ENCODE data around the gene SMG7.

Gene SMG7

DNA sequence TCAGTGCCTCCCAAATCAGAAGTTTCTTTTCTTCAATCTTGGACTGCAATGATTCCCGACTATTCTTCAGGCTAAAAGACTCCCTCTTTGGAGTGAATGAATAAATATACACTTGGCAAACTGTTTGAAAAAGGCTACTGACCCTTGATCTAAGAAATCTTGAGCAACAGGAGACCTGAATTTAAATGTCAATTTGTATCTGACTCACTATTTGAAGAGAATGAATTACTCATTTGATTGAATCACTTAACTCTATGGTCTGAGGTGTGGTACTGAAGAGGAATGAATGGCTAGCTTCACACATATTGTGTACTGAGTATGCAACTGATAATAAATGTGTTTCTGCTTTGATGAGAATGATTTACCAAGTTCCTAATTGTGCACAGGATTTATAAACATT, 4.6 kb upstream of the SMG7 start:
- DNase-seq (ENCODE audit: low spot score): no peak

DNA sequence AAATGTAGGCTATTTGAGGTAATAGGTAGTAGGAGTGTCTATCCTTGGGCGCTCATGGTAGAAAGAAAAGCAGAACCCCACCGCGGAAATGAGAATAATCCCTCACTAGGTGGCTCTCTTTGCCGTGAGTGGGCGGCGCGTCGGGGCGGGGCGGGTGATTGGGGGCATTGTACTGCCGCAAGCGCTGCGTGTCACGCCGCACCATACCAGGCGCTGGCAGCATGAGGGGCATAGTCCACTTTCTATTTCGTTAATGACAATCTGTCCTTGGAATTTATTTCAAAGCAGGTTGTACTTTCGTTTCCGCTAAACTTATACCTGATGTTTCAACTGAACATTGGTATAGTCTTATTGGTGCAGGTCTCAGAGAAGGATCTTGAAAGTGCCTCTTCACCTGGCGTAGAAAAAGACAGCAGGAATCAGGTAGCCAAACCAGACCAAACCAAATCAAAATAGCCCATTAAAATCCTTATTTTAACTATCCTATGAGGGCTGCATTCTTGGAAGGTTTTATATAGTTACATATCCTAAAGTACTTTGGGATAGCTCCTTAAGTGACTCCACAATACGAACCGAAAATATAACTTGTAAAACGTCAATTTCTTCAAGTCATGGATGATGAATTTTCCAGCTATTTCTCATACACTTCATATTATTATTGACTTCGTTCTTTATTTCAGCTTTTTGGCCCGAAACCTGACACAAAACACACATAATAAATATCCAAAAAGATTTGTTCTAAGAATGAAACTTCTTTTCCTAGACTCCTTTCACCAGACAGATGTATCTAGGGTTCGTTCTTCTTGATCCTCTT, 1.9 kb upstream of the SMG7 start:
- peak; percentile 46 for DNase-seq (ENCODE audit: low spot score)

DNA sequence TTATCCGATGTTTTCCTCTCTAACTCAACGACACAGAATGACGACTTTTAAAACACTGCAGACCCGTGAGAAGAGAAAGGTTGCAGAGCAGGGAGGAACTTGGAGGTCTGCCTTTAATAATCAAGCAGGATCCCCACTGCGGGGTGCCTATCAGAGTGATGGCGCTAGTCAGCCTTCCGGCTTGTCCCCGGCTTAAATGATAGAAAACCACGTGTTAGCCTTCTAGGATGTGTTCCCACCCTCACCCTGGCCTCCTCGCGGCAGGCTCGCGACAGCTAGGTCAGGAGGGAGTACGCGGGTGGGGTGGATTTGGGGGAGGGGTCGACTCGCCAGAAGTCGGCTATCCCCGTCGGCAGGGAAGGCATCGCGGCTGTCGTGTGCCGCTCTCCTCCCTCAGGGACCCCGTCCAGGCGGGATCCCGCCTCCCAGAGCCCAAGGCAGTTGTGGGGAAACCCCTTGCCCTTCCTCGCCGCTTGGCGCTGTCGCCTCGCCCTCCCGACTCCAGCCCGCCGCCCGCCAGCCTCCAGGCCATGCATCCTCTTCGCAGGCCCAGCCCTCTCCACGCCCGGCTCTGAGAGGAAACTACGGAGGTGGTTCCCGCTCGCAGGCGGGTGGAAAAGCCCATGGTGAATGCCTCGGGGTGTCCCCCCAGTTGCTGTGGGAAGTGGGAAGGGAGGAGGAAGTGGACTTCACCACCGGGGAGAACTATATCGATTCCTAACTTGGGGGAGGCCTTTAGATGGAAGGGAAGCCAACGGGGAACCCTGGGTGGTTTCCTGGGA, 1.1 kb upstream of the SMG7 start:
- DNase-seq (ENCODE audit: low spot score): peak; percentile 66

DNA sequence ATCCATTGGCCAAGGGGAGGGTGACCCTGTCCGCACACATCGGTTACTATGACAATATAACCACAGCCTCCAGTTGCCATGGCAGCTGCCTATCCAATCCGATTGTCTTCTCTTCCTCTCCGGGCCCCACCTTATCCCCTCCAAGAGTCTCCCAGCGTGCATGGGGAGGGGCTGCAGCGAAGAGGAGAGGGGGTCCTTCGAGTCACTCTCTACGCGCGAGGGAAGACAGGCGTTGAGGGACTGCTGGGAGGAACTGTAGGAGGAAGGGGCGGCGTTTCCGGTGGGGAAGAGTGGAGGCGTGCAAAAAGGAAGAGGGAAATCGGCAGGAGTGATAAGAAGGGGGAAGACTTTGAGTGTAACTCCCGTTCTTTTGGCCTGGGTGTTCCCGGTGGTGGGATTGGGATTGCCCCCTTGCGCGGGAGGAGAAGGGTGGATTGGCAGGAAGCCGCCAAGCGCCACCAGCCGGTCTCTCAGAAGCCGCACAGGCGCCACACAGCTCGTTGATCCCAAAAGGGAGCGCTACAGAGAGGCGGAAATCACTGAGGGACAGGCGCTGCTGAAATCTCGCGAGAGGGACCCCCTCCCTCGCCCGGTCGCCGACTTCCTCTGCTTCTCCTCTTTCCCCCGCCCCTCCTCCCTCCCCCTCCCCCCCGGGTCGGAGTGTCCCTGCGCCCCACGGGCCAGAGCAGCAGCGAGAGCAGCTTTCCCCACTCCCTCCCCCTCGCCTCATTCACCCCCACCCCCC, 384 bp upstream of the SMG7 start:
- peak; percentile 88 for DNase-seq (ENCODE audit: low spot score)

DNA sequence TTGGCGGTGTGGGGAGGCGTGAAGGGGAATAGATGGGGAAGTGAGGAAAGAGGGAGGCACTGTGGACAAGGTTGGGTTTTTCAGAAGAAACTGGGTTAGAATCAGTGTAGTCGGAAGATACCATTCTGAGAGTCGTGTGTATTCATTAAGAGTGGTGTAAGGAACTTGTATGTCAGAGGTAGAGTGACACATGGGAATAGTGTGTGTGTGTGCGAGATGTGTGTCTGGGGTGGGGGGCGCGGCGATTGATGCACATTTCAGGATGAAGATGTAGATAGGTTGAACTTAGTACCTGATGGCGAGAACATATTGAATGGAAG, 878 bp downstream of the SMG7 start:
- no peak for DNase-seq (ENCODE audit: low spot score)

DNA sequence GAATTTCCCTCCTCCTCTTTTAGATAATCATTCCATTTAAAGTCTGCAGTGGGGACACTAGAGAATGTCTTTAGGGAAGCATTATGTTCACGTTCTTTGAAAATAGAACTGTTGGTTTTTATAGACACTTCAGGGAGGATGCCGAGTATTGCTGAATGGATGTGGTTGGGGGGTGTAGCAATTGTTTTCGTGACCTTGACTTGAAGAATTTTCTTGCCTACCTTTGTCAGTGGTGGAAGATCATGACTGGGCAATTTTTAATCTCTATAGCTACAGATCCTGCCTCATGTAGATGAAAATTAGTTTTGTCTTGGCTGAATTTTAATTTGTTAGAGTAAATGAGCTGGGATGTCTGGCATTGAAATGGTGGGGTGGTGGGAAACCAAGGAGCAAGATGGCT, 3.8 kb downstream of the SMG7 start:
- DNase-seq (ENCODE audit: low spot score): no peak

DNA sequence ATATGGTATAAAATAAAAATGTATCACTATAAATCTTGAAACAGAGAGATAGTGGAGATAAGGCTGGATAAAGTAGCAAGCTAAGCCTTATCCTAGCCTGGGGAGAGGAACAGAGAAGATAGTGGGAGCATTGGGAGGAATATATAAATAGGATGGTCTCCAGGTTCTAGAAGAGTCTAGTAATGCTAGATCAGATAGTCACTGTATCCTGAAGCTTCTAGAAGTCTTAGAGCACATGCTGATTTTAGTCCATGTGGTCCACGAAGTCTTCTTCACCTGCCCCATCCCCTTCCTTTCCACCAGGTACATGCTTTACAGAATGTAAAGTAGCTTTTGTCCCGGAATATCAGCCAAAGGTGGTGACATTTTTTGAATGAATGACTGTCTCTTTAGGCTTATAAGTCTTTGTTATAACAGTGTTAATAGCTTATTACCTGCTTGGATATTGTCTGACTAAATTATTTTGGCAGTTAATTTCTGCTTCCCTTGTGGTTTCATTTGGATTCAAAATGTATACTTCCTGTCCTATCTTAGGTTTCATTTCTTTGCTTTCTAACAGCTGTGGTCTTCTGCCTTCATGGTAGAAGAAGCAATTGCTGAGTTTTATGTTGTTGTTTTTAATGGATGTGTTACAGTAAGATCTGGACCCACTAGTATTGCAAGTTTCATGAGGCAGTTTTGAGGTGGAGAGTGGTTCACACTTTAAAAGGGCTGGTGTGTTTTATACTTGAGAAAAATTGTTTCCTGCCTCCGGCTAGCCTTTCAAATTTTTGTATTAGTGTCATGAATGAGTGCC, 5.9 kb downstream of the SMG7 start:
- no peak for DNase-seq (ENCODE audit: low spot score)

DNA sequence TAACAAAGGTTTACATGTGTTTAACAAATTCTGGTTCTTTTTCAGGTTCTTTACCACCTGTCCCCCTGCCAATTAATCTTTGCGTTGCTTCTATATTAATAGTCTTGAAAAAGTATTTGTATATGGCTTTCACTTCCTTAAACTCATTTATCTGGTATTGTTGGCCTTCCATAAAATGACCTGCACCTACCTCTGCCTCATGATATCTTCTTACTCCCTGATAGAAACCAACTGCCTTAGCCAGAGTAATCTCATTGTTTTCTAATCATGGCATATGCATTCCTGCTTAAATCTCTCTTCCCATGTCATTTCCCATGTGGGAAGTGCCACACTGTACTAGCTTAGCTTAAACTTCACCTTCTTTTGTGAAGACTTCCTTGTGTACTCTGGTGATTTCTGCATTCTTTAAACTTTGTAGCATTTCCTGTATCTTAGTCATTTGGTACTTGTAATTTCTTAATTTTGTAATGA, 8.7 kb downstream of the SMG7 start:
- no peak for DNase-seq (ENCODE audit: low spot score)

DNA sequence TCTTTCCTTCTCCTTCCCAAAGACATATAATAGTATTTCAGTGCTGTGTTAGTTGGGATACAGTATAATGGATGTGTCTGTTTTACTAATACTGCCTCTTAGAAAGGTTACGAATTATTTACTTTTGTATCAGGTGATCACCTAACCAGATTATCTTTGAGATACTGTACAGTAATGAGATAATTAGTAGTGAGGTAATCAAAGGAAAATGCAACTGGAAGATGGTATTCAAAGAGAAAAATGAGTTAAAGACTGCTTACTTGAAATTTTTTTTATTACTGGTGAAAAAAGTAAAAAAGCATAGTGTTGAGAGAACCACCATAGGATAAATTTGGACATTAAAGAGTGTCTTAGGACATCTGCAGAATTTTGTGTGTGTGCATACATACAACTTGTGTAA, 10.9 kb downstream of the SMG7 start:
- no peak for DNase-seq (ENCODE audit: low spot score)

DNA sequence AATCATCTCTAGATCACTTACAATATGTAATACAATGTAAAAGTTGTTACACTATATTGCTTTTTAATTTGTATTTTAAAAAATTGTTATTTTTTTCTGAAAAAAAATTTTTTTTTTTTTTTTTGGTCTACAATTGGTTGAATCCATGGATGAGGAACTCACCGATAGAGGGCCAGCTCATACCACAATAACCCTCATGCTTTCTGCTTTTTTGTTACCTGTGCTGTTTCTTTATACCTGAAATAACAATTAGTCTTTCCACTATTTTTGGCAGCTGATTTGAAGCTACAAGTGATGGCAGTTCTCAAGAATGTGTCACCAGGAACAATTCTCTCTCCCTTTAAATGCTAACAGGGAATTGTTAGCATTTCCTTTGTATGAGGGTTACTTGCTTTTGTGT, 12.0 kb downstream of the SMG7 start:
- DNase-seq (ENCODE audit: low spot score): no peak

DNA sequence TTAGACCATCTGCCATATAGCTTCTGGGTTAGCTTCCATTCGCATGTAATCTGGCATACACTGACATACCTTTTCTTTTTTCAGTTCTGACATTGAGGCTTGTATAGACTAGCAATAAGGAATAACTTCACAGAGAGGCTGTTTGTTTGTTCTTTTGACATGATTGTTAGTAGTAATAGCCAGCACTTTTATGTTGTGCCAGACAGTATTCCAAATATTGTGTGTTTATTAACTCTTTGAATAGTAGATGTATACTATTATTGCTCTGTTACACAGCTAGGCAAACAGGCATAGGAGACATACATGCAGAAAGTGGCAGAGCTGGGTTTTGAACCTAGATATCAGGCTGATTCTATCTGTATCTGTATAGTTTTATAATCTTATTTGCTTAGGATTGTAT, 12.6 kb downstream of the SMG7 start:
- no peak for DNase-seq (ENCODE audit: low spot score)

DNA sequence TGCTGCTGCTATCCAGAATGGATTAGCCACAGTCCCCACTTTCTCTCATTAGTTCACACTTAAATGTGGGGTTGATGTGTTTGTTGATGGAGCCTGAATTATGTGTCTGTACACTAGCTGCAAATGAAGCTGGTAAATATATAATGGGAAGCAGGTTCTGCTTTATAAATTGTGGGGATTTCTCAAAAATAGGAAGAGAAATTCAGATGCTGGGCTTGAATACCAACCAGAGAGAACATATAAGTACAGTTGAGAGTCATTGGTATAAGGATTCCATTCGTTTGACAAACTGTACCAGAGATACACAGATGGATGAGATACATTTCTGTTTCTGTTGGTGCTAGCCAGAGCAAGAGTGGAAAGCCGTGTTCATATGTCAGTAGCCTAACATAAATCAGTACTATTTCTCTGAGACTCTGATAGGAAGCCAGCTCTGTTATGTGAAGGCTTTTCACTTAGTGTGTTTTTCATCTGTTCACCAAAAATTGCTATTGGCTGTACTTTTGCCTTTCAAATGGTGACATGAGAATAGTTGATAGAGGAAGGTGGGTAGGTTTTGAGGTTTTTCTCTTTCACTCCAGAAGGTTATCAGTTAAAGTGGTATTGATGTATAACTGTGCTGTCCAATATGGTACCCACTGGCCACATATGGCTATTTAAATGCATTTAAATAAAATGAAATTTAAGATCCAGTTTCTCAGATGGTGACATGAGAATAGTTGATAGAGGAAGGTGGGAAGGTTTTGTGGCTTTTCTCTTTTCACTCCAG, 15.6 kb downstream of the SMG7 start:
- DNase-seq (ENCODE audit: low spot score): no peak

DNA sequence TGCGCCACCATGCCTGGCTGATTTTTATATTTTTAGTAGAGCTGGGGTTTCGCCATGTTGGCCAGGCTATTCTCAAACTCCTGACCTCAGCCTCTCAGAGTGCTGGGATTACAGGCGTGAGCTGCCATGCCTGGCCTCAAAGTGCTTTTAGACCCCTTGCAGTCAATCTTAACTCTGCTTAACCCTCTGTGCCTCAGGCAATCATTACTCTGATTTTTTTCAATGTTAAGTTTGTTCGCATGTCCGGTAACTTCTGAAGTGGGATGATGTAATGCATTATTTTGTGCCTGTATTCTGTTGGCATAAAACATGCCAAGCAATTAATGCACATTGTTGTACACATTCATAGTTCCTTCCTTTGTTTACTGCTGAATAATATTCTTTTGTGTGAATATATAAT, 18.6 kb downstream of the SMG7 start:
- DNase-seq (ENCODE audit: low spot score): no peak

DNA sequence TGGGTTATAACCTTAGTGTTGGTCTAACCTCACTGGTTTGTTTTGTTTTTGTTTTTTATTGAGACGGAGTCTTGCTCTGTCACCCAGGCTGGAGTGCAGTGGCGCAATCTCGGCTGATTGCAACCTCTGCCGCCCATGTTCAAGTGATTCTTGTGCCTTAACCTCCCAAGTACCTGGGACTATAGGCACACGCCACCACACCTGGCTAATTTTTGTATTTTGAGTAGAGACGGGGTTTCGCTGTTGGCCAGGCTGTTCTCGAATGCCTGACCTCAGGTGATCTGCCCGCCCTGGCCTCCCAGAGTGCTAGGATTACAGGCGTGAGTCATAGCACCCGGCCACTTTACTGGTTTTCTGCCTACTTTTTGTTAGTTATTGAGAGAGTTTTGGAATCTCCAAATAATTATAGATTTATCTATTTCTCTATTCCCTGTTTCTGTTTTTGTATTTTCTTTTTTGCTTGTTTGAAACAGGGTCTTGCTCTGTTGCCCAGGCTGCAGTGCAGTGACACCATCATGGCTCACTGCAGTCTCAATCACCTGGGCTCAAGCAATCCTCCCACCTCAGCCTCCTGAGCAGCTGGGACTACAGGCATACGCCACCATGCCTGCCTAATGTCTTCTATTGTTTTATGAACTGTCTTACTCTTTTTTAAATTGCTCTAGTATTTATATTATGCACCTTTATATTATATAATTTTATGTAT, 21.4 kb downstream of the SMG7 start:
- DNase-seq (ENCODE audit: low spot score): no peak

DNA sequence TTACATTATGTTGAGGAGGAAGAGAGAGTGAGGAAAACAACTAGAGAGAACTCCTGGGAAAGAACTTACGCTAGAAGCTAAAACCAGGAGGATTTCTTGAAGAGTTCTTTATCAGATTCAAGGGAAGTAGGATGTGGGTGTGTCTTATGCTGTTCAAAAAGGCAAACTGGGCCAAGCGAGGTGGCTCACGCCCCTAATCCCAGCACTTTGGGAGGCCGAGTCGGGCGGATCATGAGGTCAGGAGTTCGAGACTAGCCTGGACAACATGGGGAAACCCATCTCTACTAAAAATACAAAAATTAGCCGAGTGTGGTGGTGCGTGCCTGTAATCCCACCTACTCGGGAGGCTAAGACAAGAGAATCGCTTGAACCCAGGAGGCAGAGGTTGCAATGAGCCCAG, 23.1 kb downstream of the SMG7 start:
- DNase-seq (ENCODE audit: low spot score): no peak

DNA sequence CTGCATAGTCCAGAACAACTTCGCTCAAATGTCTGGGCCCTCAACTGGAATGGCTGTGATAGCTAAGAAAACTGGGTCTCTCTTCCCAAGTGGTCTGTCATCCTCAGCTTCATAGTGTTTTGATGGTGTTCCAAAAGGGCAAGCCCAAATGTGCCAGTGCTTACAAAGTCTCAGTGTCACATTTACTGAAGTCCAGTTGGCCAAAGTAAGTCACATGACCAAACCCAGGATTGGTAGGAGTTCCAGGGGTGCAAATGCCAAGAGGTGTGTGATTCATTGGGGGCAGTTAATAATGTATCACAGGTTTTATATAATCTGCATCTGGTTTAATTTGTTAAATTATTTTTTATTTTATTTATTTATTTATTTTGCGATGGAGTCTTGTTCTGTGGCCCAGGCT, 24.9 kb downstream of the SMG7 start:
- no peak for DNase-seq (ENCODE audit: low spot score)

DNA sequence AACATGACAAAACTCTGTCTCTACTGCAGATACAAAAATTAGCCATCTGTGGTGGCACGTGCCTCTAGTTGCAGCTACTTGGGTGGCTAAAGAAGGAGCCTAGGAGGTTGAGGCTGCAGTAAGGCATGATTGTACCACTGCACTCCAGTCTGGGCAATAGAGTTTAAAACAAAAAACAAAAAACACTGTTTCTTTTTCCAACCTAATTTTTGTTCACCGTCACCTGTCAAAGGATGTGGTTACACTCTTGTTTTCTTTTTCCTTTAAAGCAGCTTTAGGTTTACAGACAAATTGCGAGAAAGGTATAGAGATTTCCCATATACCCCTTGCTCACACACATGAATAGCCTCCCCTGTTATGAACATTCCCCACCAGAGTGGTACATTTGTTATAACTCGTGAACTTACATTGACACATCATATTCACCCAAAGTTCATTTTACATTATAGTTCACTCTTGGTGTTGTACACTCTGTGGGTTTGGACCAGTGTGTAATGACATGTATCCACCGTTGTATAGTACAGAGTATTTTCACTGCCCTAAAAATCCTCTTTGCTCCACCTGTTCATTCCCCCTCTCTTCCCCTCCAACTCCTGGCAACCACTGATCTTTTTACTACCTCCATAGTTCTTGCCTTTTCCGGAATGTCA, 26.2 kb downstream of the SMG7 start:
- no peak for DNase-seq (ENCODE audit: low spot score)

DNA sequence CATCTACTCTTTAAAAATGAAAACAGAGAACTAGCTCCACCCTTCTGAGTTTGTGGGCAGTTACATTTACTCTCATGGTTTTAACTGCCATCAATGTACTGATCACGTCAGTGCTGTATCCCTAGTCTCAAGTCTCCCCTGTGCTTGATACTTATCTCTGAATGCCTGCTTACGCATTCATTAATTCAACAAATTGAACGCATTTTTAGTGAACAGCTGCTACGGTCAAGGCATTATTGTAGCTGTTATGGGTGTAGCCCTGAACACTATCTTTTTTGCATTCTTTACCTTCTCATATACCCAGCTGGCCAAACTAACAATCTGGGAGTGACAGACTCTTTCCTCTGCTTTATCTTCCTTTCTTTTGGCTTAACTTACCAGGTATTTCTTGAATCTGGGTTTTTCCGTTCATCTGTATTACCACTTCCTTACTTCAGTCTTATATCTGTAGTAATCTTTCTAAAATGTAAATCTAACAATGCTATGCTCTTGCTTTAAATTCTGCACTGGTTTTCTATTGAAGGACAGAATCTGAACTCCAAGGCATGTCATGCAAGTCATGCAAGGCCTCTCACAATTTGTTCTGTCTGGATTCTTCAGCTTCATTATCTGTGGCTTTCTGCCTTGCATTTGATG, 33.3 kb downstream of the SMG7 start:
- DNase-seq (ENCODE audit: low spot score): no peak

DNA sequence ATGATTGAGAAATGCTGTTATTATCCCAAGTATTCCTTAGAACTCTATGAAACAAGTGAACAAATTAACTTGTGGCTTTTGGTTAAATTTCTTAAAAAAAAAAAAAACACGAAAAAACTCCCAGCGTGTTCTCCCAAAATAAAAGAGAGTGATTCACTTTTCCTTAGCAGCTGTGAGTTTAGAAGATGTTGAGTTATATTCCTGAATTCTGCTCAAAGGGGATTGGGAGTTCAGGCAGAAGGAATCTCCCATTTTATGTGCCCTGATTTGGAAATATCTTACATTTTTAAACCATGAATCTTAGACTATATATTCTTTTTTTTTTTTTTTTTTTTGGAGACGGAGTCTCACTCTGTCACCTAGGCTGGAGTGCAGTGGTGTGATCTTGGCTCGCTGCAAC, 34.3 kb downstream of the SMG7 start:
- DNase-seq (ENCODE audit: low spot score): peak; percentile 29

DNA sequence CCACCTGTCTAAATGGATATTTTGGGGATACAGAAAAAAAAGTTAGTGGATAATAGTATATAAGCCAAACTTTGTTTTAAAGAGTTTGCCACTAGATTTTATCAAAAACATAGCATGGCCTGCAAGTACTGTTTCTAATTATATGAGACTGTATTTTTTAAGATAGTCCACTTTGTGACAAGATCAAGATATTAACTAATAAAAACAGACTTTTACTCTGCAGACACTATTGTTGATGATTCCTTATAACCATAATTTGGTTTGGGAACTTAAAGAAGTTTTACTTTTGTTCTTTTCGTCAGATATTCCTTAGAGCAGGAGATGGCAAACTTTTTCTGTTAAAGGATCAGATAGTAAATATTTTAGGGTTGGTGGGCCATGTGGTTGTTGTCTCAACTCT, 36.4 kb downstream of the SMG7 start:
- DNase-seq (ENCODE audit: low spot score): no peak

All from hepatic stellate cell (primary cell).